ENCODE data around the gene REG3A.

REG3A gene

DNA sequence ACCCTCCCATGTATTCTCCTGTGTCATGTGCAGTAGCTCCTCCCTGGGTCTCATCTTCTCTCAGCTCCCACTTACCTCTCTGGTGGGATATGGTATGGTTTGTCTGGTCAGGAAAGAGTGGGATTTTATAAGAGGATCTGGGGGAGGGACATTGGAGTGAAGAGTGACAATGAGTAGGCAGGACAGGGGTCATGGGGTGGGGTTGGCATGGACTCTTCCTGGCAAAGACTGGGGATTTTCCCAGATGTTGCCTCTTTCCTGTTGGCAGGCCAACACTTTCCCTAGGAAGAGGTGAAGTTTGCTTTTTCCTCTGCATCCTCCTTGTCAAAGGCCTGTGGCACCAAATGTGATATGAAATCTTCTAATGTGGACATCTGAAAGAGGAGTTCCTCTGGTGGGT is at the start of gene REG3A:
REG3A (minus strand) TSS at position 101 of the 400 bp plus-strand sequence. CDS start 348 bp downstream, outside the sequence.
- no peak for DNase-seq (ENCODE audit: low read depth in 1 of 2, low spot score in 1 of 2)

DNA sequence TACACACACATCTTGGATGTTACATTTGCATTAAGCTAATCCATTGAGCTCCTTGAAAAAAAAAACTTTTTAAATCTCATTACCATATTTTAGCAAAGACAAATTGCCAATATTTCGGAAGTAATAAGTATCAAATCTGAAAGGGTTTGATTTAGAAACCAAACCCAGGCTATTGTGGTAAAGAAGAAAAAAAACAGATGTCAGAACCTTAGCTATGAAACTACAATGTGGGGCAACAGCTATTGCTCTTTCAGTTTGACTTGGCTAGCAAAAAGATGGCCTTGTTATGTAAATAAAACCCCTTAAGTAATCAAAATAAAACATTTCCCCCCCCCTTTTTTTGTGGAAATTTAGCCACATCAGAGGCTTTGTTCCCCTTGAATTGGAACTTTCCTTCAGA is 41.2 kb upstream of the REG3A start:
- DNase-seq (ENCODE audit: low read depth in 1 of 2, low spot score in 1 of 2): no peak

DNA sequence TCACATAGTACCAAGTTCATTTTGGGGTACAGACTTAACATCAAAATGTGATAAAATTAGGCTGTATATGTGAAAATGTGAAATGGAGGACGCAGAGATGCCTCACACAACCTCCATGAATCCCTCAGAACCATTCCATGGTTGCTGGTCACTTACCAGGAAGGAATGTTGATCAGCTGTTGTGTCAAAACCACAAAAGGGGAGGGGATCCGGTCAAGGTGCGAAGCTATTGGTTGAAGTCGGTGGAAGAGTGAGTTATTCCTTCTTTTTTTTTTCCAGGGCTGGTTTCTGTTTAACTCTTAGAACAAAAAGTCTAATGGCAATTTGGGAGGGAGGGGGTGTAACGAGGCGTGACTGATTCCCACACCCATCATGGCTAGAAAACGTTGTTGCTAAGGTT is 32.3 kb upstream of the REG3A start:
- DNase-seq (ENCODE audit: low read depth in 1 of 2, low spot score in 1 of 2): no peak

DNA sequence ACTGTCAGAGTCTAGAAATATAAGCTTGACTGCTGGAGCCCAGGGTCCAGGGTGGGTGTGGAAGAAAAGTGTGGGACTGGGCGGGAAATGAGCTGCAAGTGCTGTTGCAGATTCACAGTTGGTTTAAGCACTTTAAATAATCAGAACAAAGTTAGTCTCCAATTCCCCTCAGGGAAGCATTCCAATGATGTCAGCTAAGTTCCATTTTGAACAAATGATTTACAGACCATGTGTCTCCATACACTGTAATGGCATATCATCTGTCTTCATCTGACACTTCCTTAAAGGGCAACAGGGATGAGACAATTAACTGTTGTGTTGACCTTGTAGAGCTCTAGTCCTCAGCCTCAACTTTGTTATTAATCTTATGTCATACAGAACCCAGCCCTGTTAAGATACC is 31.5 kb upstream of the REG3A start:
- no peak for DNase-seq (ENCODE audit: low read depth in 1 of 2, low spot score in 1 of 2)

DNA sequence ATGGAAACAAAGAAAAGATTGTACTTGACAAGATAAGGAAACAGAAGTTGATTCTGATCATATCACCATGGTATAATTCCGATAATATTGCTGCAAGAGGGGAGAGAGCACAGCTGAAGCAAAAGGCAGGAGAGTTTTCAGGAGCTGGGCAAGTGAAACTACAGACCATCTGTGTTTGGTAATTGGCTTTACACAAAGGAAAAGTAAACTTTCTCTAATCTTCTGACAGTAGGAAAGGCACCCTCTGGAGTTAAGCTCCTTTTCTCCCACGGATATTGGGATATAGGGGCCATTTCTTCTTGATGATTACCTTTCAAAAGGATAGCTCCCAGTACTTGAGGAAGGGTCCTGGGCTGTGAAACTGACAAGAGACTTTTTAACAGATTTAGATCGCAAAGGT is 29.9 kb upstream of the REG3A start:
- no peak for DNase-seq (ENCODE audit: low read depth in 1 of 2, low spot score in 1 of 2)

DNA sequence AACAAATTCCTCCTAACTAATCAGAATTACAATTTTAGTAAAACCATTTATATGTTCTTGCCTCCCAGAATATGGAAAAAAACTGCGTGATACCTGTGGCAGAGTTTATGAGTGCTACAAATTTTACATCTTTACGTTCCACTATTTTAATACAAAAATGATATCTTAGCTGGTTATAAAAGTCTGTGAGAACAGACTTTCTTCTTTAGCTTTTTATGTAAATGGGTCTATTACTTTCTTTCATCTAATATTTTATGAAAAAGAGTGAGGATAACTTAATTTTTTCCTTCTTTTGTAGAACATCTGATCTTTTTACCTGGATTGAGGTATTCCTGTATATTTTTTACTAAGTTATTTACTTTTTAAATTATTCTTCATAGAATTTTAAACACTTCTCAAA is 22.1 kb upstream of the REG3A start:
- no peak for DNase-seq (ENCODE audit: low read depth in 1 of 2, low spot score in 1 of 2)

DNA sequence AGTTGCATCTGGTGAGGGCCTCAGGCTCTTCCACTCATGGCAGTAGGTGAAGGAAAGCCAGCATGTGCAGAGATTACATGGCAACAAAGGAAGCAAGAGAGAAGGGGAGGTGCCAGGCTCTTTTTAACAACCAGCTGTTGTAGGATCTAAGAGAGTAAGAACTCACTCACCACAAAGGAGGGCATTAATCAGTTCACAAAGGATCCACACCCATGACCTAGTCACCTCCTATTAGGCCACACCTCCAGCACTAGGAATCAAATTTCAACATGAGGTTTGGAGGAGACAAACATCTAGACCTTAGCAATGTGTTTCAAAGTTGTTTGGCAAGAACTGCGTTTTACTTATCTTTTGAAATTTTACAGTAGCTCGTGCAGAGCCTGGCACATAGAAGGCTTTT is 20.5 kb upstream of the REG3A start:
- DNase-seq (ENCODE audit: low read depth in 1 of 2, low spot score in 1 of 2): no peak

DNA sequence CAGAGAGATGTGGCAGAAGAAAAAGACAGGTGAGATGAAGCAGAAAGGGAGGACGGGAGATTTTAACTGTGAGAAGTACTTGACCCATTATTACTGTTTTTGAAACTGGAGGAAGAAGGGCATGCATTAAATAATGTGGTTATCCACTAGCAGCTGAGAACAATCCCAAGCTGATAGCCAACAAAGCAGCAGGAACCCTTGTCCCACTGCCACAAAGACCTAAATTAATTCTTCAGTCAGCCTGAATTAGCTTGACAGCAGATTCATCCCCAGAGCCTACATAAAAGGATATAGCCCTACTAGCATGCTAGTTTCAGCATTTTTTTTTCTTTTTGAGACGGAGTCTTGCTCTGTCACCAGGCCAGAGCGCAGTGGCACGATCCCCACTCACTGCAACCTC is 19.5 kb upstream of the REG3A start:
- no peak for DNase-seq (ENCODE audit: low read depth in 1 of 2, low spot score in 1 of 2)

DNA sequence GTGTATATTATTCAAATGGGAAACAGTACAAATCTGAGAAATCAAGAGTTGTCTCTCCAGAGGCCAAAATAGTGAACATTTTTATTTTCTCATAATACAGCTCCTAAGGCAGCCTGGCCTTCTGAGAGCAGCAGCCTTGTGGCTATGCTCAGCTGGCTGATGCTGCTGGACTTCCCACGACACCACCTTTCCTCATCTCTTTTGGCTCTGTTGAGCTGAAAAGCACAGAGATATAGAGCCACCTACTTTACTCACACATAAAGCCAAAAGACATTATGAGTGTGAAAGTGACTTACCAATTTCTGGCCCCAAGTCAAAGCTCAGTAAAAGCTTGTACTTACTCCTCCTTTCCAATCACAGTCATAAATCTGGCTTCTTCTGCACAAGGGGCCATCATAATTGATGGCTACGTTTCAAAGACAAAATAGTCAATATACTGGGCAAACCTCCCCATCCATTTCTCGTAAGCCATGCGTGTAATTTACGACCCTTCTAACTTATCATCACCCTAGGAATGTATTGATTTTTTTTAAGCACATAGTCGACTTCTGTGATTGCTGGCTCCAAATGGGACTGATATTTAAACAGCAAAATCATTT is 18.6 kb upstream of the REG3A start:
- no peak for DNase-seq (ENCODE audit: low read depth in 1 of 2, low spot score in 1 of 2)

DNA sequence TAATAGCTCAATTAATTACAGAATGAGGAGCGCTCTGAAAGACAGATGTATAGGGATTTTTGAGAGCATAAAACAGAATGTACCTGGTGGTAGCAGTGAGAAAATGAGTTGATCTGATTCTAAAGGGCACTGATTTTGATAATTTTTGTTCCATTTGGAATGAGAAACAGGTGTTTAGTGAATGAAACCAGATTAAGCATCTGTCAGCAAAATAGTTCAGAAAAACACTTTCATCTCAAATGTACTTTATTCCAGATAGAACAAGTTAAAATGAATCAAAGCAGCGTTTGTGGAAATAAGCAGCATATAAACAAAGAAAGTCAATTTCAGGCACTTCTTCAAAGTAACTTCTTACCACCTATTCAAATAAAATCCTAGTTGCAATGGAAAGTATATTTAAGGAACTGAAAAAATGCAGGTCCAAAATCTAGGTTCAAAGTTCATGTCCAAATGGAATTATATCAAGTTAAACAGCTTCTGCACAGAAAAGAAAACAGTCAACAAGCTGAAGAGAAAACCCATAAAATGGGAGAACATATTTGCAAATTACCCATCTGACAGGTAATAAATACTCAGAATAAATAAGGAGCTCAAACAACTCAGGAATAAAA is 11.9 kb upstream of the REG3A start:
- DNase-seq (ENCODE audit: low read depth in 1 of 2, low spot score in 1 of 2): no peak

DNA sequence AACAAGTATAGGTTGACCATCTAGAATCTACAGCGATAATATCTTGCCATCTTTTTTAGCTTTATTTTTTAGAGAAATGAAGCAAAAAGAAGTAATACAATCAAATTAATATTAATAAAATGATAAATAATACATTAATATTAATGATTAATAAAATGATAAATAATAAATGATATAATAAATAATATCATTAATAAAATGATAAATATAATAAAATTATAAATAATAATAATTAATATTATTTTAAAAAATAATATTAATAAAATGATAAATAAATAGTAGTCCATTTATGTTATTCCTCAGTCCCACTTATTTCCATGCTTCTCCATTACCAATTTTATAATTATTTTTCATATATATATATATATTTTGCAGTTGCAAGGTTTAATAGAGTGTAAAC is 3.2 kb upstream of the REG3A start:
- no peak for DNase-seq (ENCODE audit: low read depth in 1 of 2, low spot score in 1 of 2)

DNA sequence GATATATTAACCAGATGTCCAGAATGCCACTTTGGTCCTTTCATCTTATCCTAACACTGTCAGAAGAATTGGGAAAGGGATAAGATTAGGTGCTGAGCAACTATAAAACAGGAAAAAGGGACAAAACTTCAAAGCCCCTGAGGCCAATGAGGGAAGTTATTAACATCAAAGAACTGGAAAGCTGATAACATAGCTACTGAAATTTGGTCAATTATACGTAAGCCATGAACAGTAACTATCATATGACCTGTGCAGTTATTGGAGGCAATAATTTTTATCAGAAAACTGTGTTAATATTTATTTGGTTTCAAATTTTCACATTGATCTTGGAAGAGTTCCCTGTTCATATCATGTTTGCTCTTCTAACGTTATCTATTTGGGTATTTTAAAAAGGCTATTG is 2.6 kb upstream of the REG3A start:
- no peak for DNase-seq (ENCODE audit: low read depth in 1 of 2, low spot score in 1 of 2)

DNA sequence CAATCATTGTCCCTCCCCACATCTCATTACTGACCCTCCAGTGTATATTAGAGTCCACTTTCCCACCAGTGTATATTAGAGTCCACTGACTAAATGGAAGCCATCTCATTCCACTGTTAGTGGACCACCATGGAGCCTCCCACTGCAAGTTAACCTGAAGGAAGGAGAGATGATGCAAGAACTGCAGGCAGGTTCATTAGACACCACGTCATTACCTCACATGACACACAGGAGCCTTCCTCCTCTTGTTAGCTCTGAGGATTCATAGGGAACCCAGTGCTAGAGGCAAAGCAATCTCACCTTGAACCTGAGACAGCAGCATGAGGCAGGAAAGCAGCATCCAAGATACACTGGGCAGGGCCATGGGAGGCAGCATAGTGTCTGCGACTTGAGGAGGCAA is 523 bp downstream of the REG3A start:
- DNase-seq (ENCODE audit: low read depth in 1 of 2, low spot score in 1 of 2): no peak

DNA sequence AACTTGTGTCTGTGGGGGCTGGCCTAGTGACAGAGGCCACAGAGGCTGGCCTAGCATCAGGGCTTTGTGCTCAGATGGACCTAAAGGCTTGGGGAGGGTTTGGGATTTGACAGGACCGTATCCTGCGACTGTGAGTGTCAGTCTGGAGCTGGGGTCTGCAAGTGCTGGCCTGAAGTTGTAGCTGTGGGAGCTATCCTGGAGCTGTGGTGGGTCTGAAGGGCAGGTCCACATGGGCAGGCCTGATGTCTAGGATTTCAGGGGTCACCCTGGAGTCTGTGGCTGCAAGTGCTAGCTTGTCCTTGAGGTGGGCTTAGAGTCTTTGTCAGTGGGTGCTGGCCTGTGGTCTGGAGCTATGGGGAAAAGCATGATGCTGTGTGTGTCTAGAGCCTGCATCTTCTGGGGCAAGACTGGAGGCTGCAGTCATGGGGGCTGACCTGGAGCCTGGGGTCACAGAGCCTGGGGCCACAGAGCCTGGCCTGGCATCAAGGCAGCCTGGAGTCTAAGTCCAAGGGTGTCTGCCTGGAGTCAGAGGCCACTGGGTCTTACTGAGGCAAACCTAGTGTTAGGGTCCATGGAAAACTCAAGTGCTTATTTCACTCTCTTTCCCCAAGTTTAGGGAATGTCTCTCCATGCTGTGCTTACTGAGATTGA is 3.6 kb downstream of the REG3A start:
- no peak for DNase-seq (ENCODE audit: low read depth in 1 of 2, low spot score in 1 of 2)

DNA sequence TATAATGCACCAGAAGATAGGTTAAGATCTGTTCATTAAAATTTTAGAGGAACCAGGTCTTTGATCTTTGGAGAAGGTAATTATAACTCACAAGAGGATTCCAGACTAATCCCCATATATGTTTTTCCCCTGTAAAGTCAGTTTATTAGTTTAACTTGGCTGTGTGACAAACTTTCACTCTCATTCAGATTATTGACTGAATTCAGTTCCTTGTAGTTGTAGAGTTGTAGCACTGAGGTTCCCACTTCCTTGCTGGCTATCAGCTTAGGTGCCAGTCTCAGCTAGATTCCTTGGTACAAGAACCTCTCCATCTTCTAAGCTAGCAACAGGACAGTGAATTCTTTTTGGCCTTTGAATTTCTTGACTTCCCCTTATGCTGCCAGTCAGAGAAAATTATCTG is 20.1 kb downstream of the REG3A start:
- no peak for DNase-seq (ENCODE audit: low read depth in 1 of 2, low spot score in 1 of 2)

DNA sequence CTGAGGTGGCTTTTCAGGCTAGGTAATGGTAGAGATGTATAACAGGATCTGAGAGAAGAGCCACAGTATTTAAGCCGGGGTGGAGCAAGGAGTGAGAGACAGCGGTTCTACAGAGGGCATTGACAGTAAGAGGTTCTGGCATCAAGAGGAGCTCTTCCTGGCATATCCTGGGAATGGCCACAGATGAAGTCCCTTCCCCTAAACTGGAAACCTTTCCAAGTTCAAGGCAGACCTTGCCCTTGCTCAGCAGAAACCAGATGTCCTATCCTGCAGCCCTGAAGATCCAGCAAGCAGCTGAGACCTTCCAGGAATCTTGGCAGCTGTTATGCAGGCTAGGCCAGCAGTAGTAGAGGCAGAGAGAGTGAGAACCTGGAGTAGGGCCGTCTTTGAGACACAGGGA is 21.2 kb downstream of the REG3A start:
- no peak for DNase-seq (ENCODE audit: low read depth in 1 of 2, low spot score in 1 of 2)

DNA sequence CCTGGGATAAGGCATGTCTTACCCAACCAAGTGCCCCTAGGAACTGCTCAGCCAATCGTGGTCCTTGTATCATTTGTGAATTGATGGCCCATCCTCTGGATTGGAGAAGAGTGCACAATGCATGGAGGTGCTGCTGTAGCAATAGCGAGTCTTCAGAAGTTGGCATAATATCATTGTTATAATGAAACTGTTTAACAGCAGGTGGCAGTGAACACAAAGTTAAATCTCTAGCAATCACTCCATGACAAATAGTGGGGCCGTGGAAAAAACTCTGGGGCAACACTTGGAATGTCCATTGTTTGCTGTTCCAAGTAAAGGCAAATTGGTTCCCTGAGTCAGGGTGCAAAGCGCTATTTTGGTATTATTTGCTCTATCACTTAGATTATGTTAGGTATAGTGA is 27.9 kb downstream of the REG3A start:
- DNase-seq (ENCODE audit: low read depth in 1 of 2, low spot score in 1 of 2): no peak

DNA sequence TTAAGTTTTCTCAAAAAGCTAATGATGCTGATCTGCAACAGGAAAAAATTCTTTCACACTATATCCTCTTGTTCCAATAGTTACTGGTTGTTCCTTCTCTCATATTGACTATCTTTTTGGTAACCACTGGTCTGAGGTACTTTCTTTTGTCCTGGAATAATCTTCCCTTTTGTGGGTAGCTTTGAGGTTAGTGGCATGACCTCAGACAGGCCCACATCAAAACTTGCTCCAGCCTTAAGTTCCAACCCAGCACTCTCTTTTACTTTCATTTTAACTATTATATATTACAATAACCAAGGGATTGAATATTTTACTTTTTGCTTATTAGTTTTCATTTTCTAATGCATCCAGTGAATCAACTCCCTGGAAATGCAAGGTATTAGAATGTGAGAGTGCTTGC is 29.7 kb downstream of the REG3A start:
- DNase-seq (ENCODE audit: low read depth in 1 of 2, low spot score in 1 of 2): no peak

DNA sequence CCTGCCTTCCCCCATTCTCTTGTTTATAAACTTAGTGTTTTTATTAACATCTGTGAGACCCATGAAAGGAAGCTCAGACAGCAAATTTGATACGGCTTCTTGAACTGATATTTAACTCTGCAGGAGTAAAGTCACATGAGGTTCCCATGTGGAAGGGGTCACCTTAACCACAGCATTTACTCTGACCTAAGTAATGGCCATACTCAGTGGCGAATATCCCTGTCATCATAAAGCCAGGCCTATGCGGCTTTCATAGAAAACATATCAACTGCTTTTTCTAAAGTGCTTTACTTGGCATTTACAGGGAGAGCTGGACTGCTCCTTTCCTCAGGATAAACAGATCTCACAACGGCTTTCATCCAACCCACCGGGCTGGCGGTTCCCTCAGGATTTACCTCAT is 30.3 kb downstream of the REG3A start:
- no peak for DNase-seq (ENCODE audit: low read depth in 1 of 2, low spot score in 1 of 2)

DNA sequence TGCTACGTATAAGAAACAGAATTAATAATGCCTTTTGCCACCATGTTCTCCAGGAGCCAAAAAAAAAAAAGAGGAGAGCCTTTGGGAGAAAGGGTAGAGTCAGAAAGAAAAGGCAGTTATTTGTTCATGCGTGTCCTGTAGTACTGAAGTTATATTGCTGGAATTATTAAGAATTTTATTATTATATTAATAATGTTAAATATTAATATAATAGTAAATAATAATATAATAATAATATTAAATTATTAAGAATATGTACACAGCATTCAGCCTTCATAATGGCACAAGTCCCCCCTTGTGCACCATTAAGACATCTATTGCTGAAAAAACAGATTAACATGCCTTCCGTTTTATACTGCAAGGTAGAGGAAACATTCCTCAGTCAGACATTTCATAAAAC is 31.1 kb downstream of the REG3A start:
- DNase-seq (ENCODE audit: low read depth in 1 of 2, low spot score in 1 of 2): no peak

DNA sequence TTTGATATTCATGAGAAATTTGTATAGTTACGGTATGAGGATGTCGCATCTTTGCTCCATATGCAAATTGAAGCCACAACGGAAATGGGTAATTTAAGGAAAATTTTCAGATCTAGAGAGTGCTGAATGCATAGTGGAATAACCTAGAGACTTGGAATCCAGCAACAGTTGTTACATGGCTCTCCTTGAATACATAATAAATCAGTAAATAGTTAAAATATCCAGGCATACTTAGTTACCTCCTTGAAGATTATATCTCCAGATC is 33.9 kb downstream of the REG3A start:
- DNase-seq (ENCODE audit: low read depth in 1 of 2, low spot score in 1 of 2): no peak

DNA sequence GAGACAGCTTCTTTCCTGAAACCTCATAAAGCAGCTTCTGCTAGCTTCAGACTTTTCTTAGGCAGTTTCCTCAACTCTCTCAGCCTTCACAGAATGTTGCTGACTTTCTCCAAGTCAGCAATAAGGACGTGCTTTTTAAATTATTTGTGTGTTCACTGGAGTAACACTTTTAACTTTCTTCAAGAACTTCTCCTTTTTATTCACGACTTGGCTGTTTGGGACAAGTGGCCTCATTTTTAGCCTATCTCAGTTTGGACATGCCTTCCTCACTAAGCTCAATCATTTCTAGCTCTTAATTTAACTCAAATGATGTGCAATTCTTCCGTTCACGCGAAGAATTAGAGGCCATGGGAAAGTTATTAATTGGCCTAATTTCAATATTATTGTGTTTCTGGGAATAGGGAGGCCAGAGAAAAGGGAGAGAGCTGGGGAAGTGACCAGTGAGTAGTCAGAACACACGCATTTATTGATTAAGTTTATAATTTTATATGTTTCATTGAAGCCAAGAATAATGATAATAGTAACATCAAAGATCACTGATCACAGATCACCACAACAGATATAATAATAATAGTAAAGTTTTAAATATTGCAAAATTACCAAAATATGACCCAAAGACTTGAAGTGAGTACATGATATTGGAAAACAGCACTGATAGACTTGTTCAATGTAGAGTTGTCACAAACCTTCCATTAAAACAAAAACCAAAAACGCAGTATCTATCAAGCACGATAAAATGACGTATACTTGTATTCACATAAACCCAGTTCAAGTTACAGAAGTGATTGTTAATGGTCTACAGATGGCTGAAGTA is 34.4 kb downstream of the REG3A start:
- no peak for DNase-seq (ENCODE audit: low read depth in 1 of 2, low spot score in 1 of 2)

Measured in activated CD4-positive, alpha-beta T cell treated with anti-CD3 and anti-CD28 coated beads, Interleukin-2, amount 50 U/mL, for 24 hours (primary cell).